ENCODE results near the gene BTK.
"Not testable (repeated sequence)": the region's sequence is repeated elsewhere in the genome, so short reads cannot be mapped to it uniquely, and the experiment has no call there.

BTK gene

DNA sequence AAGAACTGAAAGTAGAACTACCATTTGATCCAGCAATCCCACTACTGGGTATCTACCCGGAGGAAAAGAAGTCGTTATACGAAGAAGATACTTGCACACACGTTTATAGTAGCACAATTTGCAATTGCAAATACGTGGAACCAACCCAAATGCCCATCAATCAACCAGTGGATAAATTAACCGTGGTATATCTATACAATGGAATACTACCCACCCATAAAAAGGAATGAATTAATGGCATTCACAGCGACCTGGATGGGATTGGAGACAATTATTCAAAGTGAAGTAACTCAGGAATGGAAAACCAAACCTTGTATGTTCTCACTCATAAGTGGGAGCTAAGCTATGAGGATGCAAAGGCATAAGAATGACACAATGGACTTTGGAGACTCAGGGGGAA, 51.7 kb downstream of the BTK start:
- DNase-seq: not testable (repeated sequence)

DNA sequence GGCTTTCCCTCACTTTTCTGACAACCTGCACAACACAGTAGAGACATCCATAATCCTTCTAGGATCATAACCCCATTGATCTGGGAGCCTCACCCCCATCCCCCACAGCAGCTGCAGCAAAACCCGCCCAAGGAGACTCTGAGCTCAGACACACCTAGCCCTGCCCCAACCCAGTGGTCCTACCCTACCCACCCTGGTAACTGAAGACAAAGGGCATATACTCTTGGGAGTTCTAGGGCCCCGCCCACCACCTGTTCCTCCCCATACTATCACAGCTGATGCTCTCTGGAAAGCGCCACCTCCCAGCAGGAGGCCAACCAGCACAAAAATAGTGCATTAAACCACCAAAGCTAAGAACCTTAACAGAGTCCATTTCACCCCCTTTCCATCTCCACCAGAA, 59.4 kb downstream of the BTK start:
- DNase-seq: peak in 1 of 2 experiments; percentile 26

DNA sequence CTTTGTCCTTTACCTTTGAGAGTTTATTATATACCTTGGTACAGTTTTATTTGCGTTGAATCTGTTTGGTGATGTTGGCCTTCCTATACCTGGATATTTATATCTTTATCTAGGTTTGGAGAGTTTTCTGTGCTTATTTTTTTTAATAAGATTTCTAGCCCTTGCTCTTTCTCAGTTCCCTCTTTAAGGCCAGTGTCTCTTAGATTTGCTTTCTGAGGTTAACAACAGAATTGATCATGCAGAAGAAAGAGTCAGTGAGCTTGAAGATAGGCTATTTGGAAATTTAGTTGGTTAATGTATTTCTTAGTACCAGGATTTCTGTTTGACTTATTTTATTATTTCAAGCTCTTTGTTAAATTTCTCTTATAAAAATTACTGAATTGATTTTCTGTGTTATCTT, 82.2 kb downstream of the BTK start:
- DNase-seq: no peak
